BE2C (cell line): ENCODE data around the gene ERF.

Experiments used
- DNase-seq: peaks from one replicate; pipeline ENCODE4 v3.0.0-alpha.2; 2020
- H3K27me3 ChIP-seq: fragments of 250-450 bp; sonication (Bioruptor Pico); 2 replicates; pipeline ENCODE4 v1.5.1; 2020; ENCODE audit warnings: mild to moderate bottlenecking
- H3K36me3 ChIP-seq: fragments of 250-450 bp; sonication (Bioruptor Pico); 2 replicates; pipeline ENCODE4 v1.5.1; 2020; ENCODE audit warnings: mild to moderate bottlenecking
- H3K4me1 ChIP-seq: fragments of 250-450 bp; sonication (Bioruptor Pico); 2 replicates; pipeline ENCODE4 v1.5.1; 2020
- H3K4me3 ChIP-seq: 2 replicates; pipeline ENCODE4 v1.5.1; 2011; ENCODE audit warnings: low read depth, low read length
- H3K9me3 ChIP-seq: fragments of 250-450 bp; sonication (Bioruptor Pico); 2 replicates; pipeline ENCODE4 v1.5.1; 2020
- CTCF ChIP-seq: IDR thresholded peaks from 2 replicates; pipeline ENCODE4 v1.5.1; 2012; ENCODE audit warnings: mild to moderate bottlenecking, low read depth, low read length

The ERF gene

GRCh38 chr19:42206871-42207755 is 47.8 kb downstream of the ERF start:
- no peak for DNase-seq
- H3K9me3 ChIP-seq, result no peaks in the 10 kb centered on the region
- no peaks in the 10 kb centered on the region for H3K27me3 ChIP-seq
- H3K4me3 ChIP-seq, result no peak overlapping the region
- peaks cover 21% of the 10 kb centered on the region for H3K36me3 ChIP-seq
- no peak for TF ChIP-seq CTCF
- H3K4me1 ChIP-seq, result no peaks in the 10 kb centered on the region

- H3K9me3 ChIP-seq, result no peaks in the 10 kb centered on the region
- no peaks in the 10 kb centered on the region for H3K4me1 ChIP-seq
- H3K27me3 ChIP-seq, result no peaks in the 10 kb centered on the region
- H3K36me3 ChIP-seq, result peaks cover 21% of the 10 kb centered on the region
- H3K4me3 ChIP-seq, result no peak overlapping the region
- TF ChIP-seq CTCF, result no peak
- no peak for DNase-seq
Measured at GRCh38 chr19:42204664-42205063, 50.3 kb downstream of the ERF start.

- Histone ChIP-seq H3K36me3 (peaks cover 21% of the 10 kb centered on the region), H3K4me1 (no peaks in the 10 kb centered on the region)
- TF ChIP-seq CTCF, result no peak
Measured at GRCh38 chr19:42203700-42204099, 51.2 kb downstream of the ERF start.

GRCh38 chr19:42202290-42202880 is 52.5 kb downstream of the ERF start:
- no peak for TF ChIP-seq CTCF
- Histone ChIP-seq H3K9me3 (no peaks in the 10 kb centered on the region), H3K36me3 (peaks cover 16% of the 10 kb centered on the region), H3K4me1 (no peaks in the 10 kb centered on the region), H3K27me3 (no peaks in the 10 kb centered on the region), H3K4me3 (no peak overlapping the region)
- DNase-seq, result no peak

More at GRCh38 chr19:42203700-42204099, 51.2 kb downstream of the ERF start:
- no peaks in the 10 kb centered on the region for H3K9me3 ChIP-seq
- H3K4me3 ChIP-seq, result no peak overlapping the region
- no peaks in the 10 kb centered on the region for H3K27me3 ChIP-seq
- DNase-seq, result no peak

GRCh38 chr19:42201489-42202289 is 53.2 kb downstream of the ERF start:
- Histone ChIP-seq H3K36me3 (peaks cover 10% of the 10 kb centered on the region), H3K27me3 (no peaks in the 10 kb centered on the region), H3K4me1 (no peaks in the 10 kb centered on the region), H3K4me3 (no peak overlapping the region), H3K9me3 (no peaks in the 10 kb centered on the region)
- DNase-seq, result no peak
- TF ChIP-seq CTCF, result no peak
